Measurements from ENCODE around the gene GPATCH4. TPM values are rescaled to one million over a fixed set of nuclear protein-coding genes. Genes with fewer than 3 reads are reported as not detected.

Gene GPATCH4
- total RNA-seq, 1 experiment from 2014 or later: 37.3 TPM

DNA sequence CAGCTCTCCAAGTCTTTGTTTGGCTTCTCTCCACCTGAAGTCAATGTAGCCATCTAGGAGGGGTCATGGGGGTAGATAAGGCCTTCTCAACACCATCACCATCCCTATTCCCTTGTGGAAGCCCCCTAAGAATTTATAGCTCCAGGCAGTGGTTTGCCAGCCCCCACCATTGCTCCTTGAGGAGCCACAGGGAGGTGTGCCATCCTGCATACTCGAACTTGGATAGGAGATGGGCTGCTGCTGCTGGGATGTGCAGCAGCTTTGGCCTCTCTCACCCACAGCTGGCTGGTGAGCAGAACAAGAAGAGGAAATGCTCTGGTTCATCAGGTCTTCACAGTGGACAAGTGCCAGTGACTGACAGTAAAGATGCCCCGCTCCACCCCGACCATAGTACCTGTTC lies 4.9 kb downstream of the GPATCH4 start:
- ChIA-PET POLR2A (ENCODE audit: unreplicated experiment) (no interaction called here), CTCF (no interaction called here)
- Histone ChIP-seq H3K36me3 (ENCODE audit: low read depth, low read length) (peaks cover 59% of the 10 kb centered on the region), H3K27me3 (ENCODE audit: low read length) (no peaks in the 10 kb centered on the region), H3F3A (ENCODE audit: low read length, unreplicated experiment) (no peaks in the 10 kb centered on the region), H4K20me1 (ENCODE audit: low read length) (no peaks in the 10 kb centered on the region), H3K27ac (ENCODE audit: low read length) (no peak overlapping the region), H3K4me2 (ENCODE audit: low read length) (no peak overlapping the region), H3K9me3 (ENCODE audit: low read length) (no peaks in the 10 kb centered on the region), H3K9me2 (replicated peaks; ENCODE audit: low read length) (no peaks in the 10 kb centered on the region), H3K79me2 (ENCODE audit: low read length) (peaks cover 48% of the 10 kb centered on the region), H3K9ac (ENCODE audit: low read length) (no peak overlapping the region), H3K4me3 (ENCODE audit: low read length) (no peak overlapping the region), H2AFZ (ENCODE audit: low read length) (no peak overlapping the region), H3K4me1 (ENCODE audit: insufficient read depth, low read length) (peaks cover 23% of the 10 kb centered on the region)
- TF ChIP-seq, protein P1, sequence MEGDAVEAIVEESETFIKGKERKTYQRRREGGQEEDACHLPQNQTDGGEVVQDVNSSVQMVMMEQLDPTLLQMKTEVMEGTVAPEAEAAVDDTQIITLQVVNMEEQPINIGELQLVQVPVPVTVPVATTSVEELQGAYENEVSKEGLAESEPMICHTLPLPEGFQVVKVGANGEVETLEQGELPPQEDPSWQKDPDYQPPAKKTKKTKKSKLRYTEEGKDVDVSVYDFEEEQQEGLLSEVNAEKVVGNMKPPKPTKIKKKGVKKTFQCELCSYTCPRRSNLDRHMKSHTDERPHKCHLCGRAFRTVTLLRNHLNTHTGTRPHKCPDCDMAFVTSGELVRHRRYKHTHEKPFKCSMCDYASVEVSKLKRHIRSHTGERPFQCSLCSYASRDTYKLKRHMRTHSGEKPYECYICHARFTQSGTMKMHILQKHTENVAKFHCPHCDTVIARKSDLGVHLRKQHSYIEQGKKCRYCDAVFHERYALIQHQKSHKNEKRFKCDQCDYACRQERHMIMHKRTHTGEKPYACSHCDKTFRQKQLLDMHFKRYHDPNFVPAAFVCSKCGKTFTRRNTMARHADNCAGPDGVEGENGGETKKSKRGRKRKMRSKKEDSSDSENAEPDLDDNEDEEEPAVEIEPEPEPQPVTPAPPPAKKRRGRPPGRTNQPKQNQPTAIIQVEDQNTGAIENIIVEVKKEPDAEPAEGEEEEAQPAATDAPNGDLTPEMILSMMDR (conservative IDR thresholded peaks at IDR 0.05; ENCODE audit: low read depth, low read length): no peak
- intact Hi-C loops (cut with micrococcal nuclease): no loop called here
- BruUV-seq (replicated peaks): no TSS peak
- no peak for DNase-seq
- no peak for ATAC-seq

DNA sequence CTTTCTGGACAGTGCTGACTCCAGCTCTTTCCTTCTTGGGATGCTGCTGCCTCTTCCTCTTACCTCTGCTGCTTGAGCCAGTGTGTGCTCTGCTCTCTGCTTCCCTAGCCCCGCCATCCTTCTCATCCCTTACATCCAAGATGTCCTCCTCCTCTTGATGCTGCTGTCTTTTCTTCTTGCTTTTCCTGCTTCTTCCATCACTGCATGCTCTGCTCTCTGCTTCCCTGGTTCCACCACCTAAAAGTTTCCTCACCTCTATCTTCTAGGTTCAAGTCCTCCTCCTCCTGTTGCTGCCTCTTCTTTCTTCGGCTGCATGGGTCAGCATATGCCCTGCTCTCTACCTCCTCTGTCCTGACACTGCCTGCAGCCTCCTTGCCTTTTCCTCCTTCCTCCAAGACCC lies 6.3 kb downstream of the GPATCH4 start:
- Histone ChIP-seq H3F3A (ENCODE audit: low read length, unreplicated experiment) (no peaks in the 10 kb centered on the region), H3K4me2 (ENCODE audit: low read length) (no peak overlapping the region), H4K20me1 (ENCODE audit: low read length) (no peaks in the 10 kb centered on the region), H3K79me2 (ENCODE audit: low read length) (peaks cover 34% of the 10 kb centered on the region), H3K4me3 (ENCODE audit: low read length) (no peak overlapping the region), H2AFZ (ENCODE audit: low read length) (no peak overlapping the region), H3K9ac (ENCODE audit: low read length) (no peak overlapping the region), H3K4me1 (ENCODE audit: insufficient read depth, low read length) (peaks cover 21% of the 10 kb centered on the region), H3K27me3 (ENCODE audit: low read length) (no peaks in the 10 kb centered on the region), H3K27ac (ENCODE audit: low read length) (no peak overlapping the region), H3K36me3 (ENCODE audit: low read depth, low read length) (peaks cover 59% of the 10 kb centered on the region), H3K9me3 (ENCODE audit: low read length) (no peaks in the 10 kb centered on the region), H3K9me2 (replicated peaks; ENCODE audit: low read length) (no peaks in the 10 kb centered on the region)
- intact Hi-C loops (cut with micrococcal nuclease): no loop called here
- POLR2A ChIA-PET (ENCODE audit: unreplicated experiment): no interaction called here
- TF ChIP-seq EZH2phosphoT487 (IDR thresholded peaks at IDR 0.05; ENCODE audit: borderline replicate concordance, low read length): no peak
- TF ChIP-seq EZH2 (IDR thresholded peaks at IDR 0.05; ENCODE audit: low read length, unreplicated experiment): no peak
- TF ChIP-seq, protein P1 (conservative IDR thresholded peaks at IDR 0.05; ENCODE audit: low read depth, low read length): no peak
- DNase-seq (no peak), ATAC-seq (no peak)
- TSS peak; percentile 40 for BruUV-seq (replicated peaks)
- CTCF ChIA-PET: no interaction called here

DNA sequence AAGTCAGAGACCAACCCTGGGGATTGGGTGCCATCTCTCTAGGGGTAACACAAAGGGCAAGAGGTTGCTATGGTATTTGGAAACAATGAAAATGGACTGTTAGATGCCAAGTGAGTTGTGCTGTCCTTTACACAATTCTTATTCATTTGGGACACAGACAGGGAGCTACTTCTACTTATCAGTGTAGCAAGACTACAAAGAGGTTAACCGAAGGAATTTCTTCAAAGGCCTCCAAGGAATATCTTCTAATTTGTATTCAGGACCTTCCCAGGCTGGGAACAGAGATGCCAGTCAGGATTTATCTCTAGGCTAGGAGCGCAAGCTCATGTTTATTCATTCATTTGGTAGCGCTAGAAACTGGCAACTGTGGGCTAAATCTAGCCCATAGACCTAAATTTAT lies 7.1 kb downstream of the GPATCH4 start:
- Histone ChIP-seq H3K9ac (ENCODE audit: low read length) (no peak overlapping the region), H4K20me1 (ENCODE audit: low read length) (no peaks in the 10 kb centered on the region), H3K36me3 (ENCODE audit: low read depth, low read length) (peaks cover 57% of the 10 kb centered on the region), H3K79me2 (ENCODE audit: low read length) (peaks cover 26% of the 10 kb centered on the region), H3K4me3 (ENCODE audit: low read length) (no peak overlapping the region), H3K4me1 (ENCODE audit: insufficient read depth, low read length) (peaks cover 16% of the 10 kb centered on the region), H3K27me3 (ENCODE audit: low read length) (no peaks in the 10 kb centered on the region), H3K4me2 (ENCODE audit: low read length) (no peak overlapping the region), H3F3A (ENCODE audit: low read length, unreplicated experiment) (no peaks in the 10 kb centered on the region), H2AFZ (ENCODE audit: low read length) (no peak overlapping the region), H3K27ac (ENCODE audit: low read length) (no peak overlapping the region), H3K9me3 (ENCODE audit: low read length) (no peaks in the 10 kb centered on the region), H3K9me2 (replicated peaks; ENCODE audit: low read length) (no peaks in the 10 kb centered on the region)
- no peak for ATAC-seq
- TF ChIP-seq EZH2 (IDR thresholded peaks at IDR 0.05; ENCODE audit: low read length, unreplicated experiment): no peak
- TF ChIP-seq EZH2phosphoT487 (IDR thresholded peaks at IDR 0.05; ENCODE audit: borderline replicate concordance, low read length): no peak
- TF ChIP-seq, protein P1 (conservative IDR thresholded peaks at IDR 0.05; ENCODE audit: low read depth, low read length): no peak
- no peak for DNase-seq
- ChIA-PET POLR2A (ENCODE audit: unreplicated experiment) (no interaction called here), CTCF (interaction anchor here (0.6 kb wide), 1 partner anchor 111 kb away, joined by 3 read pairs; no protein-coding TSS in a partner anchor)
- intact Hi-C loops (cut with micrococcal nuclease): no loop called here
- no TSS peak for BruUV-seq (replicated peaks)

All from PC-3 (cell line).